CD4-positive, alpha-beta T cell (primary cell): ENCODE results near the gene C1orf94. TPM values are rescaled to one million over a fixed set of nuclear protein-coding genes. Genes with fewer than 3 reads are reported as not detected.

Experiments
- ATAC-seq: fragments of 200-7000 bp; cut with Tn5 transposase; one replicate; pipeline ENCODE4 v1.10.0; 2022; ENCODE audit warnings: mild to moderate bottlenecking; ENCODE audit not compliant: poor library complexity
- CTCF ChIA-PET: fragments of 350-600 bp; sonication (Branson Sonifier 250); formaldehyde crosslinking; loops from one replicate; lab custom pipeline; 2021; ENCODE audit warnings: antibody characterized with exemption, inconsistent platforms; lab: Charles Lee
- POLR2A ChIA-PET: fragments of 350-600 bp; sonication (Branson Sonifier 250); formaldehyde crosslinking; loops from one replicate; lab custom pipeline; 2021; ENCODE audit warnings: antibody characterized with exemption, inconsistent platforms; lab: Charles Lee
- DNase-seq, 14 experiments: peaks; one replicate each; pipeline ENCODE4 v3.0.0-alpha.2; 2013 to 2020; ENCODE audit warnings: mixed read lengths in 2 of 14
- H3K27ac ChIP-seq, 2 donors: one replicate each; pipeline versions ENCODE4 v1.5.1 to v1.7.0; 2013; ENCODE audit warnings: low read length in 2 of 2, low read depth in 1 of 2, mild to moderate bottlenecking in 1 of 2
- H3K27me3 ChIP-seq, 2 experiments: 1 replicate in 1 of 2; 2 replicates in 1 of 2; pipeline versions ENCODE4 v1.6.1 to v1.7.0; 2013; ENCODE audit warnings: low read length in 2 of 2, control low read depth in 1 of 2, mild to moderate bottlenecking in 1 of 2, moderate library complexity in 1 of 2; ENCODE audit not compliant: insufficient read depth in 2 of 2, control insufficient read depth in 1 of 2
- H3K36me3 ChIP-seq: one replicate; pipeline ENCODE4 v1.6.1; 2013; ENCODE audit warnings: low read length, control low read depth; ENCODE audit not compliant: insufficient read depth
- H3K4me1 ChIP-seq: one replicate; pipeline ENCODE4 v1.6.1; 2013; ENCODE audit warnings: low read length, control low read depth; ENCODE audit not compliant: insufficient read depth
- H3K4me3 ChIP-seq: one replicate; pipeline ENCODE4 v1.5.1; 2013; ENCODE audit warnings: mild to moderate bottlenecking, low read length, moderate library complexity
- H3K9me3 ChIP-seq, 2 experiments: 1 replicate in 1 of 2; 2 replicates in 1 of 2; pipeline versions ENCODE4 v1.6.1 to v1.7.0; 2013; ENCODE audit warnings: low read length in 2 of 2, mild to moderate bottlenecking in 2 of 2, control low read depth in 1 of 2, moderate library complexity in 1 of 2; ENCODE audit not compliant: control insufficient read depth in 1 of 2, insufficient read depth in 1 of 2
- H3K27ac Mint-ChIP-seq: one replicate; pipeline ENCODE4 v1.8.0; 2020; ENCODE audit warnings: mixed read lengths
- H3K27me3 Mint-ChIP-seq: one replicate; pipeline ENCODE4 v1.8.0; 2021; ENCODE audit warnings: mixed read lengths
- H3K36me3 Mint-ChIP-seq: one replicate; pipeline ENCODE4 v1.8.0; 2021; ENCODE audit warnings: low read depth, mixed read lengths
- H3K4me1 Mint-ChIP-seq: one replicate; pipeline ENCODE4 v1.8.0; 2021; ENCODE audit warnings: low read depth, mixed read lengths
- H3K4me3 Mint-ChIP-seq: one replicate; pipeline ENCODE4 v1.8.0; 2020; ENCODE audit warnings: mild to moderate bottlenecking, mixed read lengths
- H3K9me3 Mint-ChIP-seq: one replicate; pipeline ENCODE4 v1.8.0; 2020; ENCODE audit warnings: mixed read lengths
- intact Hi-C, 2 experiments: fragments of 100-400 bp; cut with DNase I in 1 of 2; cut with micrococcal nuclease in 1 of 2; formaldehyde crosslinking; loops; one replicate each; pipeline versions ENCODE4 v1.15.1 to v1.9.0; 2023 to 2025; cut with DNase I, micrococcal nuclease
- total RNA-seq, 174 experiments: library from RNA in 2 of 174; stranded (reverse) in 2 of 174; gene quantifications; one replicate each; pipeline ENCODE4 v1.2.3 and lab custom pipeline; 2021 to 2026
- TF ChIP-seq, protein P1 (sequence below): fragments of 200-600 bp; IDR thresholded peaks from one replicate; pipeline ENCODE4 v1.8.0; 2022; ENCODE audit warnings: antibody characterized with exemption, mild to moderate bottlenecking

Gene C1orf94
- total RNA-seq, 2 experiments from 2014 or later: not detected

- intact Hi-C loops: no loop called here
- H3K36me3 ChIP-seq: no peaks in the 10 kb centered on the region
- H3K9me3 ChIP-seq: peaks cover 0 to 7% of the 10 kb centered on the region in 2 experiments
- H3K4me3 Mint-ChIP-seq: no peak overlapping the region
- no peaks in the 10 kb centered on the region for H3K36me3 Mint-ChIP-seq
- H3K9me3 Mint-ChIP-seq: peaks cover 4% of the 10 kb centered on the region
- no peak overlapping the region for H3K4me3 ChIP-seq
- no peak overlapping the region for H3K27ac Mint-ChIP-seq
- H3K27ac ChIP-seq: no peak overlapping the region
- ChIA-PET CTCF (no interaction called here), POLR2A (no interaction called here)
- no peaks in the 10 kb centered on the region for H3K4me1 Mint-ChIP-seq
- DNase-seq: no peak
- H3K27me3 Mint-ChIP-seq: peaks cover 42% of the 10 kb centered on the region
- H3K27me3 ChIP-seq: peaks cover 0 to 4% of the 10 kb centered on the region in 2 experiments
- TF ChIP-seq, protein P1, sequence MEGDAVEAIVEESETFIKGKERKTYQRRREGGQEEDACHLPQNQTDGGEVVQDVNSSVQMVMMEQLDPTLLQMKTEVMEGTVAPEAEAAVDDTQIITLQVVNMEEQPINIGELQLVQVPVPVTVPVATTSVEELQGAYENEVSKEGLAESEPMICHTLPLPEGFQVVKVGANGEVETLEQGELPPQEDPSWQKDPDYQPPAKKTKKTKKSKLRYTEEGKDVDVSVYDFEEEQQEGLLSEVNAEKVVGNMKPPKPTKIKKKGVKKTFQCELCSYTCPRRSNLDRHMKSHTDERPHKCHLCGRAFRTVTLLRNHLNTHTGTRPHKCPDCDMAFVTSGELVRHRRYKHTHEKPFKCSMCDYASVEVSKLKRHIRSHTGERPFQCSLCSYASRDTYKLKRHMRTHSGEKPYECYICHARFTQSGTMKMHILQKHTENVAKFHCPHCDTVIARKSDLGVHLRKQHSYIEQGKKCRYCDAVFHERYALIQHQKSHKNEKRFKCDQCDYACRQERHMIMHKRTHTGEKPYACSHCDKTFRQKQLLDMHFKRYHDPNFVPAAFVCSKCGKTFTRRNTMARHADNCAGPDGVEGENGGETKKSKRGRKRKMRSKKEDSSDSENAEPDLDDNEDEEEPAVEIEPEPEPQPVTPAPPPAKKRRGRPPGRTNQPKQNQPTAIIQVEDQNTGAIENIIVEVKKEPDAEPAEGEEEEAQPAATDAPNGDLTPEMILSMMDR: no peak
- no peak for ATAC-seq
- no peaks in the 10 kb centered on the region for H3K4me1 ChIP-seq
Measured at GRCh38 chr1:34188985-34189384, 12.3 kb downstream of the C1orf94 start.

GRCh38 chr1:34190692-34191091 is 14.0 kb downstream of the C1orf94 start:
- ATAC-seq: no peak
- intact Hi-C loops: no loop called here
- H3K4me3 Mint-ChIP-seq: no peak overlapping the region
- ChIA-PET CTCF (no interaction called here), POLR2A (no interaction called here)
- Histone ChIP-seq H3K9me3 (peaks cover 0 to 7% of the 10 kb centered on the region in 2 experiments), H3K4me1 (no peaks in the 10 kb centered on the region), H3K27me3 (peaks cover 0 to 2% of the 10 kb centered on the region in 2 experiments), H3K4me3 (no peak overlapping the region), H3K36me3 (no peaks in the 10 kb centered on the region), H3K27ac (no peak overlapping the region)
- no peak for DNase-seq
- TF ChIP-seq, protein P1: no peak
- no peak overlapping the region for H3K27ac Mint-ChIP-seq
- no peaks in the 10 kb centered on the region for H3K4me1 Mint-ChIP-seq
- H3K36me3 Mint-ChIP-seq: no peaks in the 10 kb centered on the region
- H3K27me3 Mint-ChIP-seq: peaks cover 34% of the 10 kb centered on the region
- H3K9me3 Mint-ChIP-seq: peaks cover 4% of the 10 kb centered on the region

- Histone ChIP-seq H3K9me3 (peaks cover 0 to 8% of the 10 kb centered on the region in 2 experiments), H3K4me1 (no peaks in the 10 kb centered on the region), H3K4me3 (no peak overlapping the region), H3K27ac (no peak overlapping the region), H3K36me3 (no peaks in the 10 kb centered on the region), H3K27me3 (peaks cover 0 to 2% of the 10 kb centered on the region in 2 experiments)
- no peak overlapping the region for H3K4me3 Mint-ChIP-seq
- H3K4me1 Mint-ChIP-seq: no peaks in the 10 kb centered on the region
- ATAC-seq (no peak), DNase-seq (no peak)
- H3K27me3 Mint-ChIP-seq: peaks cover 20% of the 10 kb centered on the region
- TF ChIP-seq, protein P1: no peak
- POLR2A ChIA-PET: no interaction called here
- CTCF ChIA-PET: no interaction called here
- no peaks in the 10 kb centered on the region for H3K36me3 Mint-ChIP-seq
- intact Hi-C loops: no loop called here
- peaks cover 4% of the 10 kb centered on the region for H3K9me3 Mint-ChIP-seq
- no peak overlapping the region for H3K27ac Mint-ChIP-seq
Measured at GRCh38 chr1:34192621-34193020, 15.9 kb downstream of the C1orf94 start.
